ENCODE measurements around the gene BANK1. TPM values are rescaled to one million over a fixed set of nuclear protein-coding genes. Genes with fewer than 3 reads are reported as not detected.

Gene BANK1
- total RNA-seq, 1 experiment from 2014 or later, result 1.1 TPM

GRCh38 chr4:101824500-101824899 lies 34.0 kb downstream of the BANK1 start:
- Histone ChIP-seq H4K5ac (ENCODE audit: insufficient read length, low read depth, low read length) (no peak overlapping the region), H3T11ph (ENCODE audit: low read length) (no peak overlapping the region), H2BK120ac (ENCODE audit: low read depth, low read length, poor library complexity, severe bottlenecking) (no peak overlapping the region), H4K20me1 (ENCODE audit: control insufficient read depth, insufficient read depth, insufficient read length) (no peaks in the 10 kb centered on the region), H3K27ac (ENCODE audit: insufficient read length, low read depth, low read length) (no peak overlapping the region), H4K8ac (replicated peaks; ENCODE audit: insufficient read length, low read depth, low read length) (no peak overlapping the region), H3K4me2 (ENCODE audit: insufficient read depth, insufficient read length, low read length) (no peak overlapping the region), H3K23ac (ENCODE audit: insufficient read length, low read depth, low read length) (no peak overlapping the region), H2AFZ (ENCODE audit: low read length) (no peak overlapping the region), H2BK5ac (ENCODE audit: insufficient read length, low read length) (no peak overlapping the region), H2BK15ac (ENCODE audit: low read depth, low read length) (no peak overlapping the region), H2BK12ac (ENCODE audit: insufficient read length, low read depth, low read length) (no peak overlapping the region), H3K56ac (ENCODE audit: insufficient read length, low read depth, low read length) (no peak overlapping the region), H3K27me3 (ENCODE audit: insufficient read depth, low read length) (no peaks in the 10 kb centered on the region), H3K14ac (ENCODE audit: insufficient read depth, low read length) (no peak overlapping the region), H3K4ac (ENCODE audit: low read depth, low read length) (no peak overlapping the region), H3K4me1 (ENCODE audit: insufficient read depth, low read length) (no peaks in the 10 kb centered on the region), H3K9me3 (ENCODE audit: control insufficient read depth, low read depth, low read length) (no peaks in the 10 kb centered on the region), H4K91ac (ENCODE audit: insufficient read length, low read depth, low read length) (no peak overlapping the region), H3K79me1 (ENCODE audit: insufficient read depth, low read depth, low read length, poor library complexity, severe bottlenecking) (no peaks in the 10 kb centered on the region), H2BK20ac (ENCODE audit: low read depth, low read length, poor library complexity, severe bottlenecking) (no peak overlapping the region), H3K18ac (ENCODE audit: insufficient read length, low read depth, low read length) (no peak overlapping the region), H3K79me2 (ENCODE audit: insufficient read depth, low read length) (no peaks in the 10 kb centered on the region), H3K9ac (ENCODE audit: extremely low read depth, insufficient read length, low read length) (no peak overlapping the region), H2AK5ac (ENCODE audit: insufficient read length, low read length) (no peak overlapping the region), H3K23me2 (ENCODE audit: insufficient read length, low read depth, low read length, poor library complexity, severe bottlenecking) (no peaks in the 10 kb centered on the region)
- H3K9me3 Mint-ChIP-seq, result peaks cover 3 to 8% of the 10 kb centered on the region in 2 experiments
- no peak overlapping the region for H3K4me3 Mint-ChIP-seq
- no peak for TF ChIP-seq CTCF (conservative IDR thresholded peaks at IDR 0.05)
- no peaks in the 10 kb centered on the region for H3K27me3 Mint-ChIP-seq (ENCODE audit: low read depth)
- no peaks in the 10 kb centered on the region for H3K4me1 Mint-ChIP-seq
- H3K27ac Mint-ChIP-seq, result no peak overlapping the region
- no peak for DNase-seq
- H3K36me3 Mint-ChIP-seq (ENCODE audit: insufficient read depth in 1 of 3, low read depth in 3 of 3), result no peaks in the 10 kb centered on the region

Data from H9 (cell line).